GM18502 (cell line): ENCODE data around the gene CKS1B.

ENCODE experiments used
- ATAC-seq: cut with Tn5 transposase; IDR thresholded peaks from one replicate; pipeline ENCODE4 v1.9.1; 2021; ENCODE audit warnings: mild to moderate bottlenecking; ENCODE audit not compliant: unreplicated experiment, poor library complexity

CKS1B gene

DNA sequence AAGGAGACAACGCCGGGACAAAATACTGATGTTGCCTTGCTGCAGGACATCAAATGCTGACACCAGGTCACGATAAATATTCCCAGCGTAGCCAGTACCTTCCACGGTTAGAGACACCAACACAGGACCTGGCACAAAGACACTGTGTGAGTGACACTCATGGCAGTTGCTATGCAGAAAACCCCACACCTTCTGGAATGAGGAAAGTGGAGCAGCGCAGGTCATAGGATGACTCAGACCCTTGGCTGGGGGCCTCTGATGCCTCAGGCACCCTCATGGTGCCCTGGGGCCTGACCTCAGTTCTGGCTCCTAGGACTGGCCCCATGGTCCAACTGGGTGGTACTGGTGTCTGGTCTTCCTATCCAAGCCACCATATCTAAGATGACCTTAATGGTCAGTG is 52.1 kb downstream of the CKS1B start:
- no peak for ATAC-seq
